Neural progenitor cell (in vitro differentiated cells): ENCODE results near the gene PRRG1. TPM values are rescaled to one million over a fixed set of nuclear protein-coding genes. Genes with fewer than 3 reads are reported as not detected.
"Not testable (repeated sequence)": the region's sequence is repeated elsewhere in the genome, so short reads cannot be mapped to it uniquely, and the experiment has no call there.

Source experiments
- DNase-seq: peaks from one replicate; pipeline ENCODE4 v3.0.0-alpha.2; 2016; ENCODE audit warnings: low spot score
- H2AFZ ChIP-seq: fragments of 200-600 bp; sonication (generic); replicated peaks from 2 replicates; pipeline ENCODE4 v1.6.1; 2016; ENCODE audit warnings: antibody characterized with exemption
- H3F3A ChIP-seq: fragments of 200-600 bp; sonication (generic); 2 replicates; pipeline ENCODE4 v1.6.1; 2016; ENCODE audit warnings: antibody characterized with exemption, low read depth
- H3K27ac ChIP-seq: fragments of 200-600 bp; sonication (generic); 2 replicates; pipeline ENCODE4 v1.5.1; 2016; ENCODE audit warnings: mild to moderate bottlenecking
- H3K27me3 ChIP-seq: fragments of 200-600 bp; sonication (generic); 2 replicates; pipeline ENCODE4 v1.6.1; 2016; ENCODE audit warnings: mild to moderate bottlenecking, moderate library complexity
- H3K36me3 ChIP-seq: fragments of 200-600 bp; sonication (generic); 2 replicates; pipeline ENCODE4 v1.5.1; 2016
- H3K4me1 ChIP-seq: fragments of 200-600 bp; sonication (generic); 2 replicates; pipeline ENCODE4 v1.6.1; 2016; ENCODE audit warnings: mixed run types
- H3K4me2 ChIP-seq: fragments of 200-600 bp; sonication (generic); 2 replicates; pipeline ENCODE4 v1.6.1; 2016
- H3K4me3 ChIP-seq: fragments of 200-600 bp; sonication (generic); 2 replicates; pipeline ENCODE4 v1.5.1; 2016
- H3K79me2 ChIP-seq: fragments of 200-600 bp; sonication (generic); 2 replicates; pipeline ENCODE4 v1.6.1; 2016; ENCODE audit warnings: low read depth
- H3K9ac ChIP-seq: fragments of 200-600 bp; sonication (generic); 2 replicates; pipeline ENCODE4 v1.6.1; 2016
- H3K9me3 ChIP-seq: fragments of 200-600 bp; sonication (generic); 2 replicates; pipeline ENCODE4 v1.5.1; 2016; ENCODE audit warnings: low read depth
- H4K20me1 ChIP-seq: fragments of 200-600 bp; sonication (generic); 2 replicates; pipeline ENCODE4 v1.6.1; 2016; ENCODE audit warnings: low read depth
- H3K27ac Mint-ChIP-seq: 3 replicates; pipeline ENCODE4 v1.8.0; 2021; ENCODE audit warnings: mixed read lengths
- H3K27me3 Mint-ChIP-seq: 2 replicates; pipeline ENCODE4 v1.8.0; 2022; ENCODE audit warnings: low read depth, mild to moderate bottlenecking, inconsistent platforms, moderate library complexity, mixed read lengths; ENCODE audit not compliant: insufficient read depth
- H3K36me3 Mint-ChIP-seq: 3 replicates; pipeline ENCODE4 v1.8.0; 2021; ENCODE audit warnings: mixed read lengths
- H3K4me1 Mint-ChIP-seq: 3 replicates; pipeline ENCODE4 v1.8.0; 2021; ENCODE audit warnings: mixed read lengths
- H3K4me3 Mint-ChIP-seq: 3 replicates; pipeline ENCODE4 v1.8.0; 2021; ENCODE audit warnings: mild to moderate bottlenecking, moderate library complexity, mixed read lengths
- H3K9me3 Mint-ChIP-seq: 3 replicates; pipeline ENCODE4 v1.8.0; 2020; ENCODE audit warnings: mixed read lengths
- CTCF ChIP-seq: fragments of 200-600 bp; sonication (generic); IDR thresholded peaks from 2 replicates; pipeline ENCODE4 v1.5.1; 2017; ENCODE audit warnings: antibody characterized with exemption, mild to moderate bottlenecking
- EZH2 ChIP-seq: fragments of 200-600 bp; sonication (generic); IDR thresholded peaks from 2 replicates; pipeline ENCODE4 v1.6.1; 2017; ENCODE audit warnings: antibody characterized with exemption, mild to moderate bottlenecking, moderate library complexity
- EZH2phosphoT487 ChIP-seq: fragments of 200-600 bp; sonication (generic); IDR thresholded peaks from 2 replicates; pipeline ENCODE4 v1.6.1; 2017; ENCODE audit warnings: antibody characterized with exemption
- total RNA-seq: library from RNA; depleted of rRNA; stranded (reverse); fragments of >200 nt; gene quantifications from 2 replicates; pipeline ENCODE4 v1.2.3, GENCODE V29; 2015; ENCODE audit warnings: low replicate concordance

Gene PRRG1
- 6.9 and 8.7 TPM in 2 replicates for total RNA-seq

DNA sequence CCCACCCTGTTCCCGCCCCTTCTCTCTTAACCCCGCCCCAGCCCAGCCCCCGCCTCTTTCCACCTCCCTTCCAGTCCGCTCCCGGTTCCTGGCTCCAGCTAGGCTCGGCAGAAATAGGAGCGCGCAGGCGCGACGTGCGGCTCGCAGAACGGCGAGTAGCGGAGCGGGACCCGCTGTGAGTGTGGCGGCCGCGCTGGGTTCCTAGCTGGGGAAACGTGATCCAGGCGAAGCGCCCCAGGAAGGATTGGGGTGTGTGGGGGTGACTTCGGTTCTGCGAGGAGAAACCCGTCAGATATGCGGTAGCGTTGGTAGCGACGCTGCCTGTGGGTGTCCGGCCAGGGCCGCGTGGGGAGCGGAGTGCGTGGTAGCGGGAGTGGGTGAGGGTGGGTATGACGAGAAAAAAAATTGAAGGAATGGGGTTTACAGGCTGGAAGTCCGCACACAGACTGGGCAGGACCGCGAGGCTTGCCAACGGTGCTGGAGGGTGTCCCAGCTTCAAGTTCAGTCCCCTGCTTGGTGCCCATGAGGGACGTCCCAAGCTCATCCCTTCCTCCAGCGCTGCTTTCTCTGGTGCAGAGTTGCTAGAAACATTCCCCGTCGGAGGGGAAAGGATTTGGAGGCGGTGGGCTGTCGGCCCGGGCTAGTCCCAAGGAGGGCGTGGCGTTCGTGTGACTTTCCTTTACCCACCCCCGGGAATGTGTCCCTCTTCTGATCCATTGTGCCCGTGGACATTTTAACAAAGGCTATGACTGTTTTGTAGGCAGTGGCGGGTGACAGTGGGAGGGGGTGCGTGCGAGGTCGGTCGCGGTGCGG is at the start of gene PRRG1:
TSS of gene PRRG1 (plus strand) at position 144 of the 813 bp plus-strand sequence. CDS start 56,886 bp downstream, outside the sequence.
- peaks cover 4% of the 10 kb centered on the region for H3K4me1 ChIP-seq
- Mint-ChIP-seq H3K27me3 (no peaks in the 10 kb centered on the region), H3K9me3 (no peaks in the 10 kb centered on the region), H3K4me3 (peak within 1 kb of the TSS; percentile 90), H3K36me3 (no peaks in the 10 kb centered on the region), H3K27ac (no peak within 1 kb of the TSS), H3K4me1 (no peaks in the 10 kb centered on the region)
- H3K27me3 ChIP-seq = peaks cover 14% of the 10 kb centered on the region
- H3K9me3 ChIP-seq = no peaks in the 10 kb centered on the region
- no peaks in the 10 kb centered on the region for H3K36me3 ChIP-seq
- TF ChIP-seq EZH2 = no peak
- H3K4me3 ChIP-seq = peak within 1 kb of the TSS; percentile 58
- no peak within 1 kb of the TSS for H3K27ac ChIP-seq
- H3K4me2 ChIP-seq = peak within 1 kb of the TSS; percentile 81
- no peaks in the 10 kb centered on the region for H4K20me1 ChIP-seq
- peak within 1 kb of the TSS; percentile 93 for H2AFZ ChIP-seq
- peak; percentile 96 for DNase-seq
- H3K79me2 ChIP-seq = peaks cover 9% of the 10 kb centered on the region
- H3K9ac ChIP-seq = no peak within 1 kb of the TSS
- peaks cover 6% of the 10 kb centered on the region for H3F3A ChIP-seq

GRCh38 chrX:37302569-37302968 is 46.6 kb upstream of the PRRG1 start:
- H3K36me3 Mint-ChIP-seq = no peaks in the 10 kb centered on the region
- H3K4me1 ChIP-seq = no peaks in the 10 kb centered on the region
- no peaks in the 10 kb centered on the region for H3K27me3 ChIP-seq
- no peaks in the 10 kb centered on the region for H4K20me1 ChIP-seq
- peaks cover 2% of the 10 kb centered on the region for H3K27me3 Mint-ChIP-seq
- no peak overlapping the region for H3K27ac ChIP-seq
- peak; percentile 27 for DNase-seq
- H3K4me1 Mint-ChIP-seq = no peaks in the 10 kb centered on the region
- no peak overlapping the region for H3K4me2 ChIP-seq
- no peak overlapping the region for H2AFZ ChIP-seq
- no peaks in the 10 kb centered on the region for H3K9me3 ChIP-seq
- no peak overlapping the region for H3K27ac Mint-ChIP-seq
- no peak overlapping the region for H3K4me3 ChIP-seq
- TF ChIP-seq EZH2 (no peak), CTCF (peak; percentile 46), EZH2phosphoT487 (no peak)
- H3K4me3 Mint-ChIP-seq = no peak overlapping the region
- no peaks in the 10 kb centered on the region for H3K79me2 ChIP-seq
- no peaks in the 10 kb centered on the region for H3F3A ChIP-seq
- no peaks in the 10 kb centered on the region for H3K36me3 ChIP-seq
- H3K9me3 Mint-ChIP-seq = no peaks in the 10 kb centered on the region
- no peak overlapping the region for H3K9ac ChIP-seq

DNA sequence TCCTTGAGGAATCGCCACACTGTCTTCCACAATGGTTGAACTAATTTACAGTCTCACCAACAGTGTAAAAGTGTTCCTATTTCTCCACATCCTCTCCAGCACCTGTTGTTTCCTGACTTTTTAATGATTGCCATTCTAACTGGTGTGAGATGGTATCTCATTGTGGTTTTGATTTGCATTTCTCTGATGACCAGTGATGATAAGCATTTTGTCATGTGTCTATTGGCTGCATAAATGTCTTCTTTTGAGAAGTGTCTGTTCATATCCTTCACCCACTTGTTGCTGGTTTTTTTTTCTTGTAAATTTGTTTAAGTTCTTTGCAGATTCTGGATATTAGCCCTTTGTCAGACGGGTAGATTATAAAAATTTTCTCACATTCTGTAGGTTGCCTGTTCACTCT is 43.9 kb upstream of the PRRG1 start:
- not testable (repeated sequence) for H3K9ac ChIP-seq, H3K4me3 ChIP-seq, H3K4me3 Mint-ChIP-seq, H3K27ac ChIP-seq, H3K79me2 ChIP-seq, H3K36me3 Mint-ChIP-seq, H3K4me1 ChIP-seq, H3K9me3 ChIP-seq, H2AFZ ChIP-seq, H4K20me1 ChIP-seq, H3K4me1 Mint-ChIP-seq, H3K27me3 ChIP-seq, H3K36me3 ChIP-seq, DNase-seq, H3F3A ChIP-seq, H3K27me3 Mint-ChIP-seq, H3K9me3 Mint-ChIP-seq, H3K27ac Mint-ChIP-seq, H3K4me2 ChIP-seq

GRCh38 chrX:37314531-37314930 is 34.6 kb upstream of the PRRG1 start:
- Mint-ChIP-seq H3K36me3 (no peaks in the 10 kb centered on the region), H3K4me1 (no peaks in the 10 kb centered on the region), H3K27ac (no peak overlapping the region), H3K27me3 (peaks cover 2% of the 10 kb centered on the region), H3K4me3 (no peak overlapping the region), H3K9me3 (no peaks in the 10 kb centered on the region)
- Histone ChIP-seq H3K4me3 (no peak overlapping the region), H3K79me2 (no peaks in the 10 kb centered on the region), H3K9me3 (no peaks in the 10 kb centered on the region), H3K9ac (no peak overlapping the region), H3K36me3 (no peaks in the 10 kb centered on the region), H3K27ac (no peak overlapping the region), H2AFZ (no peak overlapping the region), H3K4me1 (no peaks in the 10 kb centered on the region), H3F3A (no peaks in the 10 kb centered on the region), H3K27me3 (no peaks in the 10 kb centered on the region), H3K4me2 (no peak overlapping the region), H4K20me1 (no peaks in the 10 kb centered on the region)
- no peak for DNase-seq
- TF ChIP-seq CTCF (no peak), EZH2phosphoT487 (no peak), EZH2 (no peak)
